GM23338 (cell line): Measurements from ENCODE around the gene DIP2C. TPM values are rescaled to one million over a fixed set of nuclear protein-coding genes. Genes with fewer than 3 reads are reported as not detected.

Source experiments
- ATAC-seq: fragments of 200-7000 bp; cut with Tn5 transposase; 3 replicates; pipeline ENCODE4 v1.9.1; 2020
- DNase-seq: peaks from one replicate; pipeline ENCODE4 v3.0.0-alpha.2; 2015; ENCODE audit warnings: low spot score
- H2AFZ ChIP-seq: fragments of 200-600 bp; sonication (generic); 2 replicates; pipeline ENCODE4 v1.8.0; 2016; ENCODE audit warnings: antibody characterized with exemption, mild to moderate bottlenecking, moderate library complexity
- H3F3A ChIP-seq: fragments of 200-600 bp; sonication (generic); replicated peaks from 2 replicates; pipeline ENCODE4 v1.8.0; 2017; ENCODE audit warnings: antibody characterized with exemption, mixed run types, low read depth
- H3K27ac ChIP-seq: fragments of 200-600 bp; sonication (generic); 2 replicates; pipeline ENCODE4 v1.6.1; 2016; ENCODE audit warnings: low read depth
- H3K27me3 ChIP-seq: fragments of 200-600 bp; sonication (generic); 2 replicates; pipeline ENCODE4 v1.8.0; 2016; ENCODE audit warnings: mild to moderate bottlenecking, mixed run types, moderate library complexity; ENCODE audit not compliant: insufficient read depth
- H3K36me3 ChIP-seq: fragments of 200-600 bp; sonication (generic); 2 replicates; pipeline ENCODE4 v1.8.0; 2016; ENCODE audit warnings: mild to moderate bottlenecking; ENCODE audit not compliant: insufficient read depth
- H3K4me1 ChIP-seq: fragments of 200-600 bp; sonication (generic); 2 replicates; pipeline ENCODE4 v1.8.0; 2016; ENCODE audit warnings: mild to moderate bottlenecking, moderate library complexity; ENCODE audit not compliant: insufficient read depth
- H3K4me2 ChIP-seq: fragments of 200-600 bp; sonication (generic); 2 replicates; pipeline ENCODE4 v1.7.1; 2017; ENCODE audit warnings: mixed run types
- H3K4me3 ChIP-seq: fragments of 200-600 bp; sonication (generic); 2 replicates; pipeline ENCODE4 v1.6.1; 2016; ENCODE audit warnings: mixed run types
- H3K79me2 ChIP-seq: fragments of 200-600 bp; sonication (generic); replicated peaks from 2 replicates; pipeline ENCODE4 v1.8.0; 2017; ENCODE audit warnings: mild to moderate bottlenecking; ENCODE audit not compliant: insufficient read depth
- H3K9me2 ChIP-seq: fragments of 200-600 bp; sonication (generic); 2 replicates; pipeline ENCODE4 v1.8.0; 2017; ENCODE audit not compliant: insufficient read depth
- H4K20me1 ChIP-seq: fragments of 200-600 bp; sonication (generic); replicated peaks from 2 replicates; pipeline ENCODE4 v1.8.0; 2017; ENCODE audit warnings: mild to moderate bottlenecking; ENCODE audit not compliant: insufficient read depth
- H3K27ac Mint-ChIP-seq: 2 replicates; pipeline ENCODE4 v1.8.0; 2020; ENCODE audit warnings: inconsistent platforms, mild to moderate bottlenecking, moderate library complexity, mixed read lengths
- H3K27me3 Mint-ChIP-seq: 3 replicates; pipeline ENCODE4 v1.8.0; 2022; ENCODE audit warnings: low read depth, mild to moderate bottlenecking, moderate library complexity, mixed read lengths, inconsistent platforms; ENCODE audit not compliant: insufficient read depth, poor library complexity
- H3K36me3 Mint-ChIP-seq: 3 replicates; pipeline ENCODE4 v1.8.0; 2021; ENCODE audit warnings: low read depth, mild to moderate bottlenecking, inconsistent platforms, moderate library complexity, mixed read lengths
- H3K4me1 Mint-ChIP-seq: 3 replicates; pipeline ENCODE4 v1.8.0; 2020; ENCODE audit warnings: mild to moderate bottlenecking, inconsistent platforms, mixed read lengths
- H3K4me3 Mint-ChIP-seq: 3 replicates; pipeline ENCODE4 v1.8.0; 2021; ENCODE audit warnings: moderate library complexity, mild to moderate bottlenecking, inconsistent platforms, mixed read lengths
- H3K9me3 Mint-ChIP-seq: 3 replicates; pipeline ENCODE4 v1.8.0; 2020; ENCODE audit warnings: moderate library complexity, mild to moderate bottlenecking, inconsistent platforms, mixed read lengths
- CREB1 ChIP-seq: fragments of 250-450 bp; sonication (Bioruptor Pico); IDR thresholded peaks from 2 replicates; pipeline ENCODE4 v1.5.0; 2020; ENCODE audit warnings: low read depth, mild to moderate bottlenecking, moderate library complexity
- CTCF ChIP-seq, 2 experiments: fragments of 200-600 bp in 1 of 2; sonication (generic) in 1 of 2; conservative IDR thresholded peaks; 2 replicates each; pipeline versions ENCODE4 v1.5.1 to v1.6.1; 2016 to 2017; ENCODE audit warnings: antibody characterized with exemption in 2 of 2, low read depth in 2 of 2, mild to moderate bottlenecking in 2 of 2, moderate library complexity in 1 of 2
- JUNB ChIP-seq: IDR thresholded peaks from one replicate; pipeline ENCODE4 v1.6.1; 2016; ENCODE audit warnings: antibody characterized with exemption; ENCODE audit not compliant: unreplicated experiment
- NANOG ChIP-seq: IDR thresholded peaks from 2 replicates; pipeline ENCODE4 v1.6.1; 2016; ENCODE audit warnings: antibody characterized with exemption, borderline replicate concordance
- POLR2AphosphoS5 ChIP-seq: IDR thresholded peaks from 2 replicates; pipeline ENCODE4 v1.6.1; 2016; ENCODE audit warnings: antibody characterized with exemption, low read depth
- STAT1 ChIP-seq: IDR thresholded peaks from one replicate; pipeline ENCODE4 v1.6.1; 2016; ENCODE audit warnings: antibody characterized with exemption; ENCODE audit not compliant: unreplicated experiment
- ZNF114 ChIP-seq: fragments of 250-450 bp; sonication (Bioruptor Pico); IDR thresholded peaks from 2 replicates; pipeline ENCODE4 v1.5.0; 2020; ENCODE audit warnings: mild to moderate bottlenecking, moderate library complexity
- ZNF331 ChIP-seq: fragments of 250-450 bp; sonication (Bioruptor Pico); IDR thresholded peaks from 2 replicates; pipeline ENCODE4 v1.5.0; 2020; ENCODE audit warnings: low read depth, mild to moderate bottlenecking, moderate library complexity
- ZNF462 ChIP-seq: fragments of 250-450 bp; sonication (Bioruptor Pico); IDR thresholded peaks from 2 replicates; pipeline ENCODE4 v1.5.0; 2020; ENCODE audit warnings: mild to moderate bottlenecking, moderate library complexity
- polyA plus RNA-seq: library from polyadenylated mRNA; unstranded; fragments of >200 nt; fragmentation: Nextera tagmentation; extraction: Ambion mirVana; gene quantifications from 2 replicates; pipeline ENCODE4 v1.2.1, GENCODE V29; 2016
- total RNA-seq: library from RNA; depleted of rRNA; stranded (reverse); fragments of >200 nt; shearing (Covaris generic); gene quantifications from 2 replicates; pipeline ENCODE4 v1.2.3, GENCODE V29; 2014

The DIP2C gene
- total and polyA plus RNA-seq, 2 experiments from 2014 or later = 5.1 to 7.7 TPM

- no peak for TF ChIP-seq NANOG
- no peak for TF ChIP-seq ZNF462 (CRISPR knock-in tag)
- TF ChIP-seq POLR2AphosphoS5 = no peak
- no peak for TF ChIP-seq STAT1
- TF ChIP-seq CTCF (conservative IDR thresholded peaks at IDR 0.05; ENCODE audit: low read depth in 2 of 2) = no peak
- TF ChIP-seq CREB1 (CRISPR knock-in tag) = no peak
- TF ChIP-seq JUNB = no peak
- no peak for TF ChIP-seq ZNF114 (CRISPR knock-in tag)
- no peak for TF ChIP-seq ZNF331 (CRISPR knock-in tag)
- Histone ChIP-seq H3K4me3 (no peak overlapping the region), H3F3A (no peaks in the 10 kb centered on the region), H2AFZ (no peak overlapping the region), H3K4me1 (no peaks in the 10 kb centered on the region), H3K27me3 (no peaks in the 10 kb centered on the region), H3K36me3 (no peaks in the 10 kb centered on the region), H4K20me1 (no peaks in the 10 kb centered on the region), H3K79me2 (no peaks in the 10 kb centered on the region), H3K4me2 (no peak overlapping the region), H3K27ac (no peak overlapping the region), H3K9me2 (no peaks in the 10 kb centered on the region)
- Mint-ChIP-seq H3K9me3 (no peaks in the 10 kb centered on the region; the same call in 2 of the 3 replicates), H3K27ac (no peak overlapping the region), H3K4me1 (peaks cover 18% of the 10 kb centered on the region), H3K4me3 (no peak overlapping the region), H3K36me3 (no peaks in the 10 kb centered on the region; the same call in 1 of the 3 replicates), H3K27me3 (peaks cover 6% of the 10 kb centered on the region)
- ATAC-seq (no peak), DNase-seq (no peak)
Observed at GRCh38 chr10:451856-452255, 237.6 kb downstream of the DIP2C start.
